SHP77 (cell line): ENCODE data around the gene NGEF.

ENCODE experiments used
- DNase-seq, 2 experiments: peaks; one replicate each; lab custom pipeline; 2025; lab: John Stamatoyannopoulos, UW

Gene NGEF

GRCh38 chr2:232999354-232999753 lies 13.7 kb downstream of the NGEF start:
- DNase-seq, result peak; percentile 18 to 36

DNA sequence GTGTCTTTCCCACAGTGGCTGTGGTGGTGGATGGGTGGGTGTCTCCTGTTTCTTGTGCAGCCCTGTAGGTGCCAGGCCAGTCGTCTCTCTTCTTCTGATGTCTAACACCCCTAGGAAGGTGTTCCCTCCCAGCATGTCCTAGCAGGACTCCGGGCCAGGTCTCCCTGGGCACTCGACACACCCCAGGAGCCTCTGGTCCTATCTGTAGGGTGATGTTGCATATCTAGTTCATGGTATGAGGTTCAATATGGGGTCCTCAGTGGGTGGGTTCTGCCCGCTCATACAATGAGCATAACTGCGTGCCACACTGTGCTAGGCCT lies 14.4 kb downstream of the NGEF start:
- no peak for DNase-seq

- DNase-seq, result no peak
These were observed 15.0 kb downstream of the NGEF start for GRCh38 chr2:232997749-232998665.

- DNase-seq, result no peak
These were observed 18.6 kb downstream of the NGEF start for GRCh38 chr2:232994446-232994845.

GRCh38 chr2:232993231-232993821 lies 19.7 kb downstream of the NGEF start:
- DNase-seq, result no peak

DNA sequence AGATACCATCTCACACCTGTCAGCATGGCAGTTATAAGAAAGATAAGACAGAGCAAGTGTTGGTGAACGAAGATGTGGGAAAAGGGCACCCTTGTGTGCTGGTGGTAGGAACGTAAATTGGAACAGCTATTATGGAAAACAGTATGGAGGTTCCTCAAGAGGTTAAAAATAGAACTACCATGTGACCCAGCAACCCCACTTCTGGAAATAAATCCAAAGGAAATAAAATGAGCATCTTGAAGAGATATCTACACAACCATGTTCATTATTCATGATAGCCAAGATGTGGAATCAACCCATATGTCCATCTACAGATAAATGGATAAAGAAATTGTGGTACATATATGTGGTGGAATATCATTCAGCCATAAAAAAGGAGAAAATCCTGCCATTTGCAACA lies 26.9 kb downstream of the NGEF start:
- DNase-seq, result no peak

DNA sequence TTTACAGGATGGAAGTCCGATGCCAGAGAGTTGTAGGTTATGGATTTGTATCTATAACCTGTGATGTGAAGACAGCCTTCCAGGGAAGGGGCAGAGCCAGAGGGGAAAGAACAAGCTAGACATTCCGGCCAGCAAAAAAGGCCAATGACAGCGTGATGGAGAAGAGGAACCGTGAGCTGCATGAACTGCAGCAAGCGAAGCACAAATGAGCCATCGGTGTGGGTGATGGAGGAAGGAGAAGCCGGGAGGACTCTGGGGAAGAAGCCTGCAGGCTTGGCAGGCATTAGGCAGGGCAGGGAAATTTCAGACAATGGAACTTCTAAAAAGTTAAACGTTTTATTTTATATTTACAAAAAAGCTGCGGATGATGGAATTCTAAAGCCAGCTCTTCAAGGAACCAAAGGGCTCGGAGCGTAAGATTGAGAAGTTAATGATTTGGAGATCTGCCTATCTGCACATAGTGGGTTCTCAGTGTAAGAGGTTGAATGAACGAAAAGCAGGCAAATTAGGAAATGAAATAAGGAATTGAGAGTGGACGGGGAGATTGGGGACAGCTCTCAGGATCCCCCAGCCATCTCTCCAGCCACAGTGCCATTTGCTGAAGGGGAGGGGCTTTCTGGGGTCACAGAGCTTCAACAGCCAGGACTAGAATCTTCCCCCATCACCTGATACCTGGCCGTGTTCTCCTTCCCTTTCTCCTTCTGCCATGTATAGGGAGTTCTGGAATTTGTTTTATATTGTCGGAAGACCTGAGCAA lies 28.4 kb downstream of the NGEF start:
- DNase-seq, result no peak

DNA sequence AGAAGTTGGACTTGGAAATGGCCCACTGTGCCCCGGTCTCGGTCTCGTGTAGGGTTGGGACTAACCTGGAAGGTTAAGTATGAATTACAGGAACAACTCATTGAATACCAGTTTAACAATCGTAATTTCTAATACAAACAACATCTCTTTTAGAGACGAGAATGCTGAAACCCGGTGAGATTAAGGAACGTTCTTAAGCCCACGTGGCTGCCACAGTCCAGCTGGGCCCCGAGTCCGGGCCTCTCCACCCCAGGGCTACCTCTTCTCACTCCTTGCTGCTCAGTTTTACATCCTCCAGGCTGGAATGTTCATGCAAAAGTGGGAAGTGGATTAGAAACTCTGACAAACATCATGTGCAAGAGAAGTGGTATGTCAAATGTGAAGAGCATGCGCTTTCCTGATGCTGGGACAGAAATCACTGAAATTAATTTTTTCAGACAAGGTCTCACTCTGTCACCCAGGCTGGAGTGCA lies 29.4 kb downstream of the NGEF start:
- DNase-seq, result no peak

DNA sequence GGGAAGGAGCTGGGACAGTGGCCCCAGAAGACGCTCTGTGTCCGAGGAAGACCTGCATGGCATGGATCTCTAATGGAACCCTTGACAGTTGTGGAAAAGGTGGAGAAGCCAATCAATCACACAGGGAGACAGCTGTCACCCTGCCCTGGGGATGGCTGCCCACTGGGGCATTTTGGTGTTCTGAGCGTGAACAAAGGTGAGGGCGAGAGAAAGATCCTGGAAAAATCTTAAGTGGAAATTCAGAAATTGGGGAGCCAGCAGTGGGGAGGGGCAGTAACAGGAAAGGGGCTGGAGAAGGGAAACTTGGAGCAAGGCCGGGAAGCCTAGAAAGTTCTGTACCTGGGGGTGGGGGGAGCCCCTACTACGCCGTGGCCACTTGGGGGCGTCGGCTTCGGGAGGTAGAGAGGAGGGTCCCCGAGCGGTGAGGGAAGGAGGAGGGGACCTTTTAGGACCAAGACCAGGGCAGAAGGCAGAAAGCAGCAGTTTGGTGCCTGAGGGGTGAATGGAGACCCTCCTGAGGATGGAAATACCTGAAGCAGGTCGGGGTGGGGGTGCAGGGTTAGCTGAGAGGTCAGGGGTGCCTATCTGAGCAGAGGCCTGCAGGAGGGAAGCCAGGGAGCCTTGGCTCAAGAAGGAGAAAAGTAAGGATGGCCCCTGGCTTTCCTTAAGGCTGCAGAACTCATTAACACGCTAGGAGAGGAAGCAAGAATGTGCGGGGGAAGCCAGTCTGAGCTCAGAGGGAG lies 30.0 kb downstream of the NGEF start:
- DNase-seq, result no peak

DNA sequence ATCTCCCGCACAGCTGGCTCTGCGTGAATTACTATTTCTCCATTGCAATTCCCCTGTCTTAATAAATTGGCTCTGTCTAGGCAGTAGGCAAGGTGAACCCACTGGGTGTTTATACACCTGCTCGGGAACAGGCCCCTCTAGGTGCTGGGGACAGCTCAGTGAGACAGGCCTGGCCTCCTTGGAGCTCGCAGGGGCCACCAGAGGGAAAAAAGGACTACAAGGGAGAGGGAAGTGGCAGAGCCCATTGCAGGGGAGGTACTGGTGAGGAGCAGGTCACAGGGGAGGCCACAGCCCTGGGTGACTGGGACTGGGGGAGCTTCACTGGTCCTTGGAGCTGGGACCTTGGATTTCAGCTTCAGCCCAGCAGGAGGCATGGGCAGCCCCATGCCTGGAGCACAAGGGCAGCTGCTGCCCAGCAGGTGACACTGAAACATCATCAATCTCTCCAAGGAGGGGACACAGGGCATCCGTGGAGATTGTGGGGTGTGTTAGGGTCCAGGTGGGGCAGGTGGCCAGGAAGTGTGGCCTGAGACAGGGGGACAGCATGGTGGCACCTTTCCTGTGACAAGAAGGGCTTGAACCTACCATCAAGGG lies 31.2 kb downstream of the NGEF start:
- no peak for DNase-seq

DNA sequence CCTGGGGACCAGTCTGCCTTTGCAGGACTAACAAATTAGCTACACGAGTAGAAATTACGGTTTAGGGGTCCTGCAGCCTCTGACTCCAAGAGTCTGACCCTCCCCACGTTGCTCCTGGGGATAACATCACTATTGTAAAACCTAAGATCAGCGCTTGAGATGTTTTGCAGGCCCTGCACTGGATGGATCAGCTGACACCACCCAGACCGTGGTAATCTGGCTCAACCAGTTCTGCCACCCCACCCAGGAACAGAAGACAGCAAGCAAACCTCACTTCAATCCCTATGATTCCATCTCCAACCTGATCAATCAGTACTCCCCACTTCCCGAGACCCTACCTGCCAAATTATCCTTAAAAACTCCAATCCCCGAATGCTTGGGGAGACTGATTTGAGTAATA lies 31.7 kb downstream of the NGEF start:
- DNase-seq, result no peak

- DNase-seq, result no peak
These were observed 32.4 kb downstream of the NGEF start for GRCh38 chr2:232980683-232981082.

GRCh38 chr2:232979871-232980461 lies 33.1 kb downstream of the NGEF start:
- no peak for DNase-seq

DNA sequence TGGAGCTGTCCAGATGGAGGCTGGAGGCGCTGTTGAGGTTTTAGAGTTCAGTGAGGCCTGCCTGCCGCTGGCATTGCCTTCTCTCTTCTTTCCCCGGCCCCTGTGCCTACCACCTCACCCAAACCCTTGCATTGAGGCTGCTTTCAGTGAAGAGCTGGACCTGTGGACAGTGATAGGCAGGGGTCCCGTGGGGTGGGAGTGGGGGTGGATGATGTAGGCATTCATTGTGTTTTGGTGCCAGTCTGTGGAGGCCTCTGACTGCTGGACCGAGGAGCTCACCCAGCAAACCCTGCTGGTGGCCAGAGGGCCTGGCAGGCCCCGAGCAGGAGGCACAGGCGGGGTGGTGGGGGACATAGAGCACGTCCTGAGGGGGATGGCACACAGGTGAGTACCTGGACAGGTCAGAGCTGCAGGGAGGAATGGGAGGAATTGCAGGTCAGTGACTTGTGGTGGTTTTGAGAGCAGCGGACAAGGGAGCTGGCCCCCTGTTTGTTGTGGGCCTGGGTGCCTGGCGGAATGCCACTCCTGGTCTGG lies 35.6 kb downstream of the NGEF start:
- no peak for DNase-seq

DNA sequence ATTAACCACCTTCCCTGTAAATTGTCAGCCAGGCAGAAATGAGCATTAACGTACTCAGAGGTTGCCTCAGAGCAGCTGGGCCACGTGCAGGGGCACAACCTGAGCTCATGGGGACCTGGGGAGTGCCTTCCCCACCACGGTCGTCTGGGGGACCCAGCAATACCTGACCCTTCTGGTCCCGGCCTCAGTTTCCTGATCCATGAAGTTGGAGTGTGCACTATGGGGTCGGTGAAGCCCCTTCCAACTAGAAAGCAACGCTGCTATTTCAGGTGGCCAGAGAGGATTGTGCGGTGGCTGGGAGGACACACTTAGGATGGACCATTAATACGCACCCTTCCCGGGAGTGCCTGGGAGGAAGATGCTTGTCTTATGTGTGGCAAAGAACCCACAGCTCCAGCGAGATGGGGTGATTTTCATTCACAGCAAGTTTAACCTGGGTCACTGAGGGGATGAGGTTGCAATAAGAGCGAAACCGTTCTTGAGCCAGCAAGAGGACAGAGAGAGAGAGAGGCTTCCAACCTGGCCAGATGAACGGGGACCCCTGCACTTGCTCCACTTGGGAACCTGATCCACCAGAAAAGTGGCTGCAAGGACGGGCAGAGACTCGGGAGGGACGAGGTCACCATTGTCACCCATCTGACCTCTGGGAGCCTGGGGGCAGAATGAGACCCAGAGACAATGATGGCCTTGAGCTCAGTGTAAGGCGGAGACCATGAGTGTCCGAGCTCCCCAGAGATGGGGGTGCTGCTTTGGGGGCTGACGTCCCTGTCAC lies 36.2 kb downstream of the NGEF start:
- no peak for DNase-seq

GRCh38 chr2:232976176-232976575 lies 36.9 kb downstream of the NGEF start:
- DNase-seq, result no peak

DNA sequence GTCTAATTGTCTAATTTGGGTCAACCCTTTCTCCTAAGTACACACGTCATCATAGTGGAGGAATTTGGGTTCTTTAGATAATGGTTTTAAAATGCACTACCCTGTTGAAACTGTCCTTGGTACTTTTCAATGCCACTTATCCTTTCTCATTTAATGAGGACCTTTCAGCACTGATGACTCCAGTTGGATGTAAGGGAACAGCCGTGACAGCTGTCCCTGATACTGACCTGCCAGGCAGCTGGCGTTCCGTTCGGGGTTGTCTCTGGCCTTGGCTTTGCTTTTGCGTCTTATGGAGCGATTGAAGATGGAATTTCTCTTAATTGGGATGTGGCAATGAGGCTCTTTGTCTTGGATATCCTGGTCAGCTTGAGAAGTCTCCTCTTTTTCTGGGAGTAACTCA lies 38.7 kb downstream of the NGEF start:
- DNase-seq, result no peak

GRCh38 chr2:232973796-232974195 lies 39.3 kb downstream of the NGEF start:
- no peak for DNase-seq

DNA sequence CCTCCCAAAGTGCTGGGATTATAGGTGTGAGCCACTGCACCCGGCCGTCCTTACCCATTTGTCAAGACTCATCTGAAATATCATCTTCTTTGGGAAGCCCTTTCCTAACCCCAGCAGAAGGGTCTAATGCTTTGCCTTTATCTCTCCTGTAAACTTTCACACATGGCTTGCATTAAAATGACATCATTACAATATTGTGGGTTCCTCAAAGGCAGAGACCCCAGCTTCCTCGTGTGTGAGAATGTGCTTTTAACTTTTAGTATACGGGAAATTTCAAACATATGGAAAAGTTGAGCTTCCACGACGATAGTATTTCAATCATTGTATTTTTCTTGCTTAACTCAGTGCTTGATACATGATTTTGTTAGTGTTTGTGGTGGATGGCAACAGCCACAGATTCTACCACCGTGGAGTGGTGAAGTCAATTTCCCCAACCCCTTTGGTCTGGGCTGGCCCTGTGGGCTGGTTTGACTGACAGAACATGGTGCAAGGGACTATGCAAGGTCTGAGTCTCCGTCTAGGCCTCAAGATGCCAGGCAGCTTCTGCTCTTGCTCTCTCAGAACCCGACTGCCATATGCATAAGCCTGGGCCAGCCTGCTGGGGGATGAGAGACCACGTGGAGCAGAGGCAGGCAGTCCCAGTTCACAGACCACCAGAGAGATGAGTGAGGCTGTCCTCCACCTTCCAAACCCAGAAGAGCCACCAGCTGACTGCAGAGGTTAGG lies 39.9 kb downstream of the NGEF start:
- no peak for DNase-seq

GRCh38 chr2:232971744-232972143 lies 41.3 kb downstream of the NGEF start:
- no peak for DNase-seq
